DMS 273 (cell line): ENCODE measurements around the gene TMBIM4.
"Not testable (repeated sequence)": the region's sequence is repeated elsewhere in the genome, so short reads cannot be mapped to it uniquely, and the experiment has no call there.

ENCODE experiments used
- DNase-seq: peaks from one replicate; lab custom pipeline; 2025; ENCODE audit not compliant: unreplicated experiment; lab: John Stamatoyannopoulos, UW

Gene TMBIM4

GRCh38 chr12:66169221-66170170, at the start of gene TMBIM4:
Gene TMBIM4 (minus strand): TSS chr12:66169996. CDS start chr12:66169951, 45 bp downstream.
- peak; percentile 94 for DNase-seq

- no peak for DNase-seq
Measured at GRCh38 chr12:66217342-66217917, 47.6 kb upstream of the TMBIM4 start.

- DNase-seq: not testable (repeated sequence)
Measured at GRCh38 chr12:66213011-66213410, 43.2 kb upstream of the TMBIM4 start.

- DNase-seq: not testable (repeated sequence)
Measured at GRCh38 chr12:66211573-66211972, 41.8 kb upstream of the TMBIM4 start.

GRCh38 chr12:66210840-66211239, 41.0 kb upstream of the TMBIM4 start:
- DNase-seq: no peak

- no peak for DNase-seq
Measured at GRCh38 chr12:66206141-66206540, 36.3 kb upstream of the TMBIM4 start.

GRCh38 chr12:66203820-66204219, 34.0 kb upstream of the TMBIM4 start:
- no peak for DNase-seq

GRCh38 chr12:66199831-66200509, 30.2 kb upstream of the TMBIM4 start:
- no peak for DNase-seq

GRCh38 chr12:66199141-66199540, 29.3 kb upstream of the TMBIM4 start:
- no peak for DNase-seq

GRCh38 chr12:66197495-66197921, 27.7 kb upstream of the TMBIM4 start:
- DNase-seq: no peak

GRCh38 chr12:66196806-66197205, 27.0 kb upstream of the TMBIM4 start:
- no peak for DNase-seq

GRCh38 chr12:66195242-66195641, 25.4 kb upstream of the TMBIM4 start:
- no peak for DNase-seq

- no peak for DNase-seq
Measured at GRCh38 chr12:66194122-66194521, 24.3 kb upstream of the TMBIM4 start.

- no peak for DNase-seq
Measured at GRCh38 chr12:66191547-66192126, 21.8 kb upstream of the TMBIM4 start.

- no peak for DNase-seq
Measured at GRCh38 chr12:66190519-66191370, 20.9 kb upstream of the TMBIM4 start.

- DNase-seq: no peak
Measured at GRCh38 chr12:66189889-66190288, 20.1 kb upstream of the TMBIM4 start.

- no peak for DNase-seq
Measured at GRCh38 chr12:66189486-66189843, 19.7 kb upstream of the TMBIM4 start.

GRCh38 chr12:66188584-66189485, 19.0 kb upstream of the TMBIM4 start, which contains the start of gene IRAK3:
Gene IRAK3 (plus strand): TSS chr12:66189214. CDS start chr12:66189300, 86 bp downstream.
- peak; percentile 57 for DNase-seq

- DNase-seq: no peak
Measured at GRCh38 chr12:66187821-66188220, 18.0 kb upstream of the TMBIM4 start.
